GM12873 (cell line): ENCODE measurements around the gene SCRN1.

Source experiments
- TF ChIP-seq, protein P1 (sequence below): IDR thresholded peaks from 2 replicates; pipeline ENCODE4 v1.5.1; 2012; ENCODE audit warnings: low read depth, mild to moderate bottlenecking, moderate library complexity, low read length, control low read depth; ENCODE audit not compliant: insufficient read depth; ENCODE audit errors: missing control alignments

The SCRN1 gene

DNA sequence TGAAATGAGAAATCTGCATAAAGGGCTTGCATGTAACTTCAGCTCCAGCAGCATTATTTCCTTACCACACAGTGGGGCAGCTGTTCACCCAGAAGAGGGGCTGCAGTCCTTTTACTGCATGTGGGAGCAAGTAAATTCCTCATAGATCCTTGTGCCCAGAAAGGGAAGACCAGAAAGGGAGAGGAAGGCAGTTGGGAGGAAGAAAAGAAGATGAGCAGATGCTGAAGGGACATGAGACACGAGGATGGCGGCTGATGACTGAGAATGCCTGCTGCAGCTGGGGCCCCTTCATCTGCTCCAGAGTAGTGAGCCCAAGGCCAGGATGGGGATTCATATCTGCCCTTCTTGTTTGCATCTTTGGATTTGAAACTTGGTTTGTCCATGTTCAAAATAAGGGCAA is 102.8 kb downstream of the SCRN1 start:
- TF ChIP-seq, protein P1, sequence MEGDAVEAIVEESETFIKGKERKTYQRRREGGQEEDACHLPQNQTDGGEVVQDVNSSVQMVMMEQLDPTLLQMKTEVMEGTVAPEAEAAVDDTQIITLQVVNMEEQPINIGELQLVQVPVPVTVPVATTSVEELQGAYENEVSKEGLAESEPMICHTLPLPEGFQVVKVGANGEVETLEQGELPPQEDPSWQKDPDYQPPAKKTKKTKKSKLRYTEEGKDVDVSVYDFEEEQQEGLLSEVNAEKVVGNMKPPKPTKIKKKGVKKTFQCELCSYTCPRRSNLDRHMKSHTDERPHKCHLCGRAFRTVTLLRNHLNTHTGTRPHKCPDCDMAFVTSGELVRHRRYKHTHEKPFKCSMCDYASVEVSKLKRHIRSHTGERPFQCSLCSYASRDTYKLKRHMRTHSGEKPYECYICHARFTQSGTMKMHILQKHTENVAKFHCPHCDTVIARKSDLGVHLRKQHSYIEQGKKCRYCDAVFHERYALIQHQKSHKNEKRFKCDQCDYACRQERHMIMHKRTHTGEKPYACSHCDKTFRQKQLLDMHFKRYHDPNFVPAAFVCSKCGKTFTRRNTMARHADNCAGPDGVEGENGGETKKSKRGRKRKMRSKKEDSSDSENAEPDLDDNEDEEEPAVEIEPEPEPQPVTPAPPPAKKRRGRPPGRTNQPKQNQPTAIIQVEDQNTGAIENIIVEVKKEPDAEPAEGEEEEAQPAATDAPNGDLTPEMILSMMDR, result no peak

DNA sequence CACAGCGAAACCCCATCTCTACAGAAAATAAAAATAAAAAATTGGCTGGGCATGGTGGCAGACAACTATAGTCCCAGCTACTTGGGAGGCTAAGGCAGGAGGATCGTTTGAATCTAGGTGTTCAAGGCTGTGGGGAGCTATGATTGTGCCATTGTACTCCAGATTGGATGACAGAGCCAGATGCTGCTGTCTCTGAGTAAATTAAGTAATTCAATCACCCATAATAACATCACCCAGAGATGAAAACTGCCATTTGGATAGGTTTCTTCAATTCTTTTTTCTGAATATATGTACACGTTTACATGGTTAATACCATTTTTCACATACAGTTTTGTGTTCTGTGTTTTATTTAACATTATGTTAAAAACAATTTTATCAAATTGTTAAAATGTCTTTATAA is 104.0 kb downstream of the SCRN1 start:
- TF ChIP-seq, protein P1, result no peak

DNA sequence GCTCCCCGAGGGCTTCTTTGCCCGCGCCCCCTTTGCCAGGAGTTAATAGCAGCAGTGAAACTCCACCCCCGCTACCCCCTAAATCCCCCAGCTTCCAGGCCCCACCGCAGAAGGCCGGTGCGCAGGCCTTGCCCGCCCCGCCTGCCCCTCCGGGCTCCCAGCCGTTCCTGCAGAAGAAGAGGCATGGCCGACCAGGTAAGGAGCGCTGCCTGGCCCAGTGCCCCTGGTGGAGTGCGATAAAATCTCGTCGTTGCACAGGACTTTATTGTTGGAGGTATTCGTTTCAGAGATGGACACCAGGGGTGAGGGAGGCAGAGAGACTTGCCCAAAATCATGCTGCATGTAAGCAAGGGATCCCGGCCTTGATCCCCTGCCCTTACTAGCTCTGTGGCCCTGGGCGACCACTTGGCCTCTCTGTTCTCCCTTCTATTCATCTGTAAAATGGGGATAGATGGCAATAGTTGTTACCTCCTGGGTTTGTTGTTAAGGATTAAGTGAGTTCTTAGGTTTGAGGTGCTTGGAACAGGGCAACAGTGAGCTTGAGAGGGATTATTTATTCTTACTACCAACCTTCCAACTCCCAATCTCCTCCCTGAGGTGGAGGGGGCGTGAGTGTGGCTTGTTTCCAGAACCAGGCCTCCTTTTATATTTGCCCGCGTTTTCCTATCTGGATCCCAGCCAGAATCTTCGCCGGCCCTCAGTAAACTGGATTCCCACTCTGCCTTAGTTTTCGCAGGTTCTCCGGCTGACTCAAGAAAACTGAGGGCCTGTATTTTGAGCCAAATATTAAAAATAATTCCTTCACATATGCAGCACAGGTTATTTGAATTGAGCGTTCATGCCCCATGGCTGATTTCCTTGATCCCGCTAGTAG is 105.0 kb downstream of the SCRN1 start:
- TF ChIP-seq, protein P1, result no peak

DNA sequence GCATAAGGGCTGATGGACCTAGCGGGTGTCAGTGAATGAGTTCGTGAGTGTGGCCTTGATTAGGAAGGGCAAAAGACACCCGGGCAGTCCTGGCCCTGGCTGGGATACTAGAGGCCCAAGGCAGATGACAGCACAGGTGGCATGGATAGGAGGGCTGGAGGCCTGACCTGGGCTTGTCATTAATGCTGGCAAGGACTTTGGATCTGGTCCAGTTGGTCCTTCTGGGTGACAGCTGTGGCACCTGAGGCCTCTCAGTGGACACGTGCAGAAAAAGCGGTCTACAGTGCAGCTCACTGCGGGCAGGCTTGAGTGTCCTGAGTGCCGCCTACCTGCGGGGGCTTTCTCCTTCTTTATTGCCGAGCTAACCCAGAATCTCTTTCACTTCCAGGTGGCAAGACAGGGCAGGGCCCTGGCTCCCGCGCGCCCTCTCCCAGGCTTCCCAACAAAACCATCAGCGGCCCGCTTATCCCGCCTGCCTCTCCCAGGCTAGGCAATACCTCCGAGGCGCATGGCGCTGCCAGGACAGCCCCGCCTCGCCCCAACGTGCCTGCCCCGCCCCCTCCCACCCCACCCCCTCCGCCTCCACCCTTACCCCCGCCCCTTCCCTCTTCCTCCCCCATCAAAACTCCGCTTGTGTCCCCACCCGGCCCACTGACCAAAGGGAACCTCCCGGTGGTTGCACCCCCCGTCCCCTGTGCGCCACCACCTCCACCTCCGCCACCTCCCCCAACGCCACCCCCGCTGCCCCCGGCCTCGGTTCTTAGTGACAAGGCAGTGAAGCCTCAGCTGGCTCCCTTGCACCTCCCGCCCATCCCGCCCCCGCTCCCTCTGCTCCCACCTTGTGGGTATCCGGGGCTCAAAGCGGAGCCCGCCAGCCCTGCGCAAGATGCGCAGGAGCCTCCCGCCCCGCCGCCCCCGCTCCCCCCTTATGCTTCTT is 105.9 kb downstream of the SCRN1 start:
- TF ChIP-seq, protein P1, result no peak

DNA sequence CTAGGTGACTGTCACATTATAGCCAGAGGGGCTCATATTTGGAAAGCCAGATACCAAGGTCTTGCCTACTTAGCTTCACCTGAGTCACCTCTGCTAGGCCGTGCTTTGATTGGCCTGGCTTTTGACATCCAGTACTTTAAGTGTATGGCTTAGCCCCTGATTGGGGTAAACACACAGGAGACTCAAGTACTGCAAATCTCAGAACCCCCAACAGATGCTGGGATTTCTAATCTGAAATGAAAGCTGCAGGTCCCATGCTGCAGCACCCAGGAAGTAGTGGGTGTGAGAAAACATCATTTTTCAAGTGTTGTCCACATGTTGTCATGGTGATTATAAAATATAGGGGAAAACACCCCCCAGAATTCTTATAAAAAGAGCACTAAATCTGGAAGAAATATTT is 107.1 kb downstream of the SCRN1 start:
- TF ChIP-seq, protein P1, result no peak

DNA sequence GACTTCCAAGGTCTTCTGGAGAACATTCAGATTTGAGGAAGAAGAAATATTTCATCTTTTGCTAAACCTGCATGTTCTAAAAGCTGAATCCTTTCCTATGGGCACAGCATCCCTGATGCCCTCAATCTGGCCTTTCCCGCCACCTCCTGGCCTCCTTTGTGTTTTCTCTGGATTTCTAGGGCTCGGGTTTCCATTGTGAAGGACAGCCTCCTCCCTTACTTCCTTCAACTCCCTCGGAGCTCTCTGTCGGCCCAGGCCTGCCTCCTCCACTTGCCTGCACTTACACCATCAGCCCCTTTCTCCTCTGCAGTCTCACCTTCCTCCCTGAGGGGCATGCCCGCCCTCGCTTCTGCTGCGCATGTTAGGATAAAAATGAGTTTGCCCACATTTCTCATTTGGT is 107.9 kb downstream of the SCRN1 start:
- TF ChIP-seq, protein P1, result no peak

DNA sequence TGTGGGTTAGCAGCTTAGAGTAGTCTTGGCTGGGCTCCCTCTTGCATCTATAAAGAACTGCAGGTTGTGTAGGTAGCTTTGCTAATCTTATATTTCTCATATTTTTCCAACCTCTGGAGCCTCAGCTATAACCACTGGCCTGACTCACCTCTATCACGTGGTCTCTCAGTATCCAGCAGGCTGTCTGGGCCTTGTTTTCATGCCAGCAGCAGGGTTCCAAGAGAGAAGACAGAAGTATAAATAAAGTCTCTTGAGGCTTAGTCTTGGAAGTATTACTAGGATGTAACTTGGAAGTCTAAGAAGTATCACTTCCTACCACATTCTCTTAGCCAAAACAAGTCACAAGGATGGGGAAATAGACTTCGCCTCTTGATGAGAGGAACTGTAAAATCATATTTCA is 110.0 kb downstream of the SCRN1 start:
- TF ChIP-seq, protein P1, result no peak
